Ovary (tissue), 9 donors: ENCODE measurements around the gene LAG3. TPM values are rescaled to one million over a fixed set of nuclear protein-coding genes. Genes with fewer than 3 reads are reported as not detected.

Experiments used
- DNase-seq, 5 donors: peaks; one replicate each; pipeline ENCODE4 v3.0.0-alpha.2; 2019 to 2020
- H3K27ac ChIP-seq, 2 donors: fragments of 200-600 bp; one replicate each; pipeline versions ENCODE4 v1.5.1 to v1.8.0; 2019 to 2022
- H3K27me3 ChIP-seq: fragments of 200-600 bp; one replicate; pipeline ENCODE4 v1.8.0; 2022
- H3K36me3 ChIP-seq: fragments of 200-600 bp; sonication (generic); one replicate; pipeline ENCODE4 v1.5.1; 2019
- H3K4me1 ChIP-seq: one replicate; pipeline ENCODE4 v1.8.1; 2013; ENCODE audit warnings: mild to moderate bottlenecking, moderate library complexity; ENCODE audit not compliant: insufficient read depth
- H3K4me3 ChIP-seq: fragments of 200-600 bp; sonication (generic); one replicate; pipeline ENCODE4 v1.5.1; 2017
- H3K9me3 ChIP-seq, 2 donors: fragments of 200-600 bp in 1 of 2; sonication (generic) in 1 of 2; one replicate each; pipeline versions ENCODE4 v1.5.1 to v1.8.1; 2013 to 2019; ENCODE audit warnings: mild to moderate bottlenecking in 1 of 2, moderate library complexity in 1 of 2
- EP300 ChIP-seq: sonication (generic); formaldehyde crosslinking; IDR thresholded peaks from one replicate; pipeline ENCODE4 v1.6.1; 2017; ENCODE audit warnings: antibody characterized with exemption
- POLR2A ChIP-seq: fragments of 450-650 bp; IDR thresholded peaks from one replicate; pipeline ENCODE4 v1.6.1; 2017; ENCODE audit warnings: antibody characterized with exemption, mild to moderate bottlenecking, moderate library complexity
- WGBS, 3 donors: extraction: QIAGEN DNeasy Blood & Tissue Kit in 1 of 3; methylation state at CpG; one replicate each; pipeline versions ENCODE4 v1.1.5 to v1.1.7; 2013 to 2017; 5-methylcytosine and 5-hydroxymethylcytosine counted together
- intact Hi-C, 4 donors: fragments of 100-400 bp; cut with DNase I; formaldehyde crosslinking; loops; one replicate each; pipeline versions ENCODE4 v1.11.0 to v1.15.1; 2022 to 2023
- polyA plus RNA-seq, 2 donors: library from polyadenylated mRNA; stranded (reverse); fragments of 200-250 nt in 1 of 2; fragments of 350-450 nt in 1 of 2; fragmentation: Illumina TruSeq in 1 of 2; extraction: RNeasy Lipid Tissue Mini Kit (QIAGEN cat#74804) in 1 of 2; gene quantifications; one replicate each; pipeline ENCODE4 v1.2.3, GENCODE V29; 2013 to 2014
- total RNA-seq, 7 donors: library from RNA; depleted of rRNA in 2 of 7; stranded (reverse); fragments of >200 nt in 2 of 7; fragmentation: NEBNext Ultra II Directional in 3 of 7; extraction: Animal tissue kit (Norgen Biotek cat#: 25700) in 3 of 7; gene quantifications; one replicate each; pipeline versions ENCODE4 v1.1.0 to v1.2.4, GENCODE V29; 2016 to 2023
- TF ChIP-seq, protein P1 (sequence below), 3 donors: fragments of 450-650 bp in 2 of 3; fragments of 200-600 bp in 1 of 3; IDR thresholded peaks; one replicate each; pipeline versions ENCODE4 v1.5.1 to v1.8.0; 2016 to 2022; ENCODE audit warnings: antibody characterized with exemption in 3 of 3, mild to moderate bottlenecking in 1 of 3
- donor health status: DM: no; HTN: no; CAD: no; lungs with moderate emphysema.
- donor health status: DM: no; HTN: no; CAD: no.
- donor health status: Bipolar disorder and iron deficiency.
- donor health status: DM: yes; HTN: yes; CAD: no.
- donor health status: DM: no; HTN: no; CAD: no.
- donor health status: DM: yes; HTN: yes; CAD: no.

LAG3 gene
- total and polyA plus RNA-seq, 9 donors: 4.7 to 21.8 (median 14.2) TPM

GRCh38 chr12:6725350-6725749 lies 47.0 kb upstream of the LAG3 start:
- H3K36me3 ChIP-seq: peaks cover under 1% of the 10 kb centered on the region
- TF ChIP-seq, protein P1, sequence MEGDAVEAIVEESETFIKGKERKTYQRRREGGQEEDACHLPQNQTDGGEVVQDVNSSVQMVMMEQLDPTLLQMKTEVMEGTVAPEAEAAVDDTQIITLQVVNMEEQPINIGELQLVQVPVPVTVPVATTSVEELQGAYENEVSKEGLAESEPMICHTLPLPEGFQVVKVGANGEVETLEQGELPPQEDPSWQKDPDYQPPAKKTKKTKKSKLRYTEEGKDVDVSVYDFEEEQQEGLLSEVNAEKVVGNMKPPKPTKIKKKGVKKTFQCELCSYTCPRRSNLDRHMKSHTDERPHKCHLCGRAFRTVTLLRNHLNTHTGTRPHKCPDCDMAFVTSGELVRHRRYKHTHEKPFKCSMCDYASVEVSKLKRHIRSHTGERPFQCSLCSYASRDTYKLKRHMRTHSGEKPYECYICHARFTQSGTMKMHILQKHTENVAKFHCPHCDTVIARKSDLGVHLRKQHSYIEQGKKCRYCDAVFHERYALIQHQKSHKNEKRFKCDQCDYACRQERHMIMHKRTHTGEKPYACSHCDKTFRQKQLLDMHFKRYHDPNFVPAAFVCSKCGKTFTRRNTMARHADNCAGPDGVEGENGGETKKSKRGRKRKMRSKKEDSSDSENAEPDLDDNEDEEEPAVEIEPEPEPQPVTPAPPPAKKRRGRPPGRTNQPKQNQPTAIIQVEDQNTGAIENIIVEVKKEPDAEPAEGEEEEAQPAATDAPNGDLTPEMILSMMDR (IDR thresholded peaks at IDR 0.05): no peak
- no peak for TF ChIP-seq POLR2A
- no peak for TF ChIP-seq EP300
- 80 to 87% (median 81%) methylated on average over 7 of the region's 7 CpGs for WGBS, 3 donors

DNA sequence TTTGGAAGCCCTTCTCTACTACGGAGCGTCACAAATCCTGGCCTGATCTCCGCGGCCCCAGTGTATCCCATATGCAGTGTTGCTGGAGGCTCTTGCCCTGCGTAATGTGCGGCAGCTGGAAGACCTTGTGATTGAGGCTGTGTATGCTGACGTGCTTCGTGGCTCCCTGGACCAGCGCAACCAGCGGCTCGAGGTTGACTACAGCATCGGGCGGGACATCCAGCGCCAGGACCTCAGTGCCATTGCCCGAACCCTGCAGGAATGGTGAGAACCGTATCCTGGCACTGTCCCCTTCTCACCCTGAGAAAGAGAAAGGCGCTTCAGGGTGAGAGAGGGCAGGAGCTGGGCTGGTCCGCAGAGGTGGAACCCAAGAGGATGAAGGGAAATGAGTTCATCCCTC lies 43.1 kb upstream of the LAG3 start:
- H3K4me1 ChIP-seq: peaks cover 4% of the 10 kb centered on the region
- 89 to 91% (median 89%) methylated on average over 18 of the region's 18 CpGs for WGBS, 3 donors
- no peak overlapping the region for H3K4me3 ChIP-seq
- H3K27ac ChIP-seq: no peak overlapping the region
- no peaks in the 10 kb centered on the region for H3K27me3 ChIP-seq
- DNase-seq: no peak
- peaks cover 3% of the 10 kb centered on the region for H3K36me3 ChIP-seq
- intact Hi-C loops: no loop called here
- TF ChIP-seq POLR2A (no peak), EP300 (no peak)
- TF ChIP-seq, protein P1 (IDR thresholded peaks at IDR 0.05): no peak
- no peaks in the 10 kb centered on the region for H3K9me3 ChIP-seq

More at GRCh38 chr12:6725350-6725749, 47.0 kb upstream of the LAG3 start:
- H3K27me3 ChIP-seq: no peaks in the 10 kb centered on the region
- peaks cover 4% of the 10 kb centered on the region for H3K4me1 ChIP-seq
- DNase-seq: no peak
- H3K27ac ChIP-seq: no peak overlapping the region
- H3K9me3 ChIP-seq: no peaks in the 10 kb centered on the region
- no peak overlapping the region for H3K4me3 ChIP-seq
- intact Hi-C loops: no loop called here

DNA sequence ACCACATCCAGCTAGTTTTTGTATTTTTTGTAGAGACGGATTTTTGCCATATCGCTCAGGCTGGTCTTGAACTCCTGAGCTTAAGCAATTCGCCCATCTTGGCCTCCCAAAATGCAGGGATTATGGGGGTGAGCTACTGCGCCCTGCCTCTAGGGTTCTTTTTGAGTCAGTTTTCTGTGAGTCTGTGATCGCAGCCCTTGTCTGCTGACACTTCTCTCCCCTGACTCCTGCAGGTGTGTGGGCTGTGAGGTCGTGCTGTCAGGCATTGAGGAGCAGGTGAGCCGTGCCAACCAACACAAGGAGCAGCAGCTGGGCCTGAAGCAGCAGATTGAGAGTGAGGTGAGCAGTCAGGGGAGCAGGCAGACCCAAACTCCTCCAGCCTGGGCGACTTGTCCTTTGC lies 42.2 kb upstream of the LAG3 start:
- Histone ChIP-seq H3K27ac (no peak overlapping the region), H3K36me3 (peaks cover 3% of the 10 kb centered on the region), H3K9me3 (no peaks in the 10 kb centered on the region), H3K4me3 (no peak overlapping the region), H3K4me1 (no peaks in the 10 kb centered on the region), H3K27me3 (no peaks in the 10 kb centered on the region)
- intact Hi-C loops: loop anchor here in 1 of 4 donors (10.0 kb wide), 1 partner anchor 55 kb away; the partner anchor contains the start of gene CD4
- TF ChIP-seq EP300 (no peak), POLR2A (no peak)
- TF ChIP-seq, protein P1 (IDR thresholded peaks at IDR 0.05): no peak
- DNase-seq: no peak
- 85 to 86% (median 85%) methylated on average over 8 of the region's 8 CpGs for WGBS, 3 donors

- TF ChIP-seq POLR2A: no peak
- TF ChIP-seq, protein P1 (IDR thresholded peaks at IDR 0.05): no peak
- TF ChIP-seq EP300: no peak
- DNase-seq: no peak
- Histone ChIP-seq H3K9me3 (no peaks in the 10 kb centered on the region), H3K36me3 (peaks cover 3% of the 10 kb centered on the region), H3K27me3 (no peaks in the 10 kb centered on the region), H3K4me3 (no peak overlapping the region), H3K4me1 (no peaks in the 10 kb centered on the region), H3K27ac (no peak overlapping the region)
- intact Hi-C loops: loop anchor here (5.0 to 10.0 kb wide), 4 partner anchors 43 to 93 kb away; partner anchors contain the start of genes GPR162 (in 2 of the 4), CD4 (in 1 of the 4) and P3H3 (in 1 of the 4)
- 64 to 78% (median 66%) methylated on average over 10 of the region's 10 CpGs for WGBS, 3 donors
These were observed 37.6 kb upstream of the LAG3 start for GRCh38 chr12:6734506-6735387.
